ENCODE results near the gene MAN1C1.

The MAN1C1 gene

DNA sequence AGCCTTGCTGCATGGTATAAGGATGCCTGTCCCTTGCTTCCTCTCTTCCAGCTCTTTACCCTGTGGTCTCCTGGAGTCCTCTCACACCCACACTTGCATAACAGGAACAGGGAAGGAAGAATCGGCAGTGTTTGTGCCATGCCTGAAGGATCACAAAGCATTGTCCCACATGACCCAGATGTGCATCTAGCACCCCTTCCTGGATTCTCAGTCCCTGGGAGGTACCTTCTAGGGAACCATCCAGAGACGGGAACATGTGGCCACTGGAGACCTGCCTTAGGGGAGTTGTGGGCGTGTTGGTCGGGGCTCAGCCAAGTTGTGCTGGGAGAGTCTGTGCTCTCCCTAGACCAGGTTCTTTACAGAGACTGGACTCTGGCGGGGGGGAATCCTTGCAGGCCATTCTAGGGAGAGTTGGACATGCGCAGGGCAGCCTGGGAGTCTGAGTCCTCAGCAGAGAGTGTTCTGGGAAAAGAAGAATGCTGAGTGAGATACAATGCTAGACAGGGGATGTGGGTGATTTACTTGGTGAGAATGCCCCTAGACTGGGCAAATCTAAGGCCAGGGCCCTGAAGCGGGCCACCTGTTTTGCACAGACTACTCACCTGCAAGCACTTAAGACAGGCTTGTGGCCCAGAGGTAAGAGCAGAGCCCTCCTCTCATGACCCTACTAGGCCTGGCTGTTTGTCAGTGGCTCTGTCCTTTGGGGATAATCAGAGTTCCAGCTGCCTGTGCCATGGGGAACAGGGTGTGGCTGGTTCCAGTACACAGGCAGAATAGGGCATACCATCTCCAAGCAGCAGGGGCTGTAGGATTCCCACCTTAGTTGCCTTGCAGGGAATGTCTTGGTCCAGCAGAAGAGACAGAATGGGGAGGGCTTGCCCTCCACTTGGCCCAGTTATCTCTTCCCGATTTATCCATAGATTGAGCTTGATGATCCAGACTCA, 89.8 kb downstream of the MAN1C1 start:
- TF ChIP-seq, protein P1, sequence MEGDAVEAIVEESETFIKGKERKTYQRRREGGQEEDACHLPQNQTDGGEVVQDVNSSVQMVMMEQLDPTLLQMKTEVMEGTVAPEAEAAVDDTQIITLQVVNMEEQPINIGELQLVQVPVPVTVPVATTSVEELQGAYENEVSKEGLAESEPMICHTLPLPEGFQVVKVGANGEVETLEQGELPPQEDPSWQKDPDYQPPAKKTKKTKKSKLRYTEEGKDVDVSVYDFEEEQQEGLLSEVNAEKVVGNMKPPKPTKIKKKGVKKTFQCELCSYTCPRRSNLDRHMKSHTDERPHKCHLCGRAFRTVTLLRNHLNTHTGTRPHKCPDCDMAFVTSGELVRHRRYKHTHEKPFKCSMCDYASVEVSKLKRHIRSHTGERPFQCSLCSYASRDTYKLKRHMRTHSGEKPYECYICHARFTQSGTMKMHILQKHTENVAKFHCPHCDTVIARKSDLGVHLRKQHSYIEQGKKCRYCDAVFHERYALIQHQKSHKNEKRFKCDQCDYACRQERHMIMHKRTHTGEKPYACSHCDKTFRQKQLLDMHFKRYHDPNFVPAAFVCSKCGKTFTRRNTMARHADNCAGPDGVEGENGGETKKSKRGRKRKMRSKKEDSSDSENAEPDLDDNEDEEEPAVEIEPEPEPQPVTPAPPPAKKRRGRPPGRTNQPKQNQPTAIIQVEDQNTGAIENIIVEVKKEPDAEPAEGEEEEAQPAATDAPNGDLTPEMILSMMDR (IDR thresholded peaks at IDR 0.05; ENCODE audit: extremely low read depth, missing control alignments), result no peak
- DNase-seq (ENCODE audit: low spot score), result no peak

DNA sequence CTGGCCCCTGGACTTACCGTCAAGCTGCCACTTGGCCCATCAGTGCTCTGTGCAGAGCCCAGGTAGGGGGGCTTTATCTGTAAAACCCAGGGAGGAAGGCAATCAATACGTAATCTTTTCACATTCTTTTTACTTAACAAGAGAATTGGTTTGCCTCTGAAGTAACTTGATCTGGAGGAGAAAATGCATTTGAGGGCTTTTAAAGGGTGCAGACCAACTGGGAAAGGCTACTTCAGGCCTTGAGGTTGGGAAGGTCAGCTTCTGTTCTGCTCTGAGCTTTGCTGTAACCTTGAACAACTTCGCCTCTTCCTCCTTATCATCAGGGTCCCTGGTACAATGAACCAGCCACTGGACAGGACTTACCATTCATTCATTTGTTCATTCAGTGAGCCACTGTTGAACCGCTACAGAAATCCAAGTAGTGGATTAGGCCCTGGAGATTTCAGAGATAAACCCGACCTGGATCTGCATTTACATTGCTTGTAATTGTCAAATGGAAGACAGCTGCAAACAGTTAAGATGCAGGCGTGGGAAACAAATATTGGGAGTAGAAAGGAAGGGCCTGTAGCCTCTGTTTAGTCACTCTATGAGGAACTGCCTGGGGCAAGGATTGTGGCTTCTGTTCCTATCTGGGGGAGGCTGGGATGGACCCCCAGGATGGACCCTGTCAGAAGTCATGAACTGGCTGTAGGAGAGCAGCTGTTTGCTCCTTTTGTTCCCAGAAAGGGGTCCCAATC, 90.9 kb downstream of the MAN1C1 start:
- TF ChIP-seq, protein P1 (IDR thresholded peaks at IDR 0.05; ENCODE audit: extremely low read depth, missing control alignments), result no peak
- DNase-seq (ENCODE audit: low spot score), result no peak

- TF ChIP-seq, protein P1 (IDR thresholded peaks at IDR 0.05; ENCODE audit: extremely low read depth, missing control alignments), result no peak
- DNase-seq (ENCODE audit: low spot score), result no peak
These were observed 94.2 kb downstream of the MAN1C1 start for GRCh38 chr1:25710583-25711347.

GRCh38 chr1:25711555-25712298, 95.1 kb downstream of the MAN1C1 start:
- no peak for DNase-seq (ENCODE audit: low spot score)
- TF ChIP-seq, protein P1 (IDR thresholded peaks at IDR 0.05; ENCODE audit: extremely low read depth, missing control alignments), result no peak

DNA sequence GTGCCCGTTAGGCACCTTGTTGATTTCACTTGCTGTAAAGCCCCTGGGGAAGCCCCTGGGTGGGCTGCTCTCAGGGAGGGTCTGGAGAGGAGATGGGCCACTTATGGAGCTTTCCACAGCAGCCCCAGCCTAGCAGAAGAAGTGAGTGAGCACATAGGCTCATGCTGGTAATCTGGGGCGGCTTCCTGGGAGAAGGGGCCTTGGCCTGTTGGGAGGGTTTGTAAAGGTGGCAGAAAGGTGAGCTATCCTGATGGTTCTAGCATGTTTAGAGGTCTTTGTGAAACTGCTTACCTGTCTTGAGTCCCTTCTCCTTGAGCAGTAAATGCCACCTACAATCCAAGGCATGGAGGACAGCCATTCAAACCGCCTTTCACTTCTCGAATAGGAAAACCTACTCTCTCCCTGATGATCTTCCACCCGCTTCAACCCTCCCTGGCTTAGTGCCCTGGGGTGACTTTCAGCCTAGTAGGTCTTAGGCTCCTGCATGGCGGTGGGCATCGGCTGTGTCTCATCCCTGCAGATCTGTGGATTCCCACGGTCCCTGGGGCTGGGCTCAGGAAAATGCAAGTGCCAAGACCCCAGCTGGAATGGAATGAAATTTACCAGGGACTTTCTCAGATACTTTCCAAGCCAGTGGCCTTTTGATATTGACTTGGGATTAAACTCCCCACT, 95.8 kb downstream of the MAN1C1 start:
- DNase-seq (ENCODE audit: low spot score), result no peak
- TF ChIP-seq, protein P1 (IDR thresholded peaks at IDR 0.05; ENCODE audit: extremely low read depth, missing control alignments), result no peak

DNA sequence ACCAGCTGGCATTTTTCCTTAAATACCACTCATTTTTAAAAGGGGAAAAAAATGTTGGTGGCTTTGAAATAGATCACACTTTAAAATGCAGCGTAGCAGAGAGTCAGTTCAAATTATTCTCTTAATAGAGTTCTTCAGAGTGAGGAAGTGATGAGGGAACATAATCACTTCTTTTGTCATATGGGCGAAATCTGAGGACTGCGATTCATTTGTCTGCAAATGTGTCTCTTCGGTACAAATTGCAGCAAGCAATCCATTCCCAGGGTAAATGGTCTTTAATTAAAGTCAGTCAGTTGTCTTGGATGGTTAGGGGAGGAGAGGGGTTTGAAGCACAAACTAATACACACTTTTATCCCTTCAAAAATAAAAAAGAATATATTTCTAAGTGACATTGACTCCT, 97.4 kb downstream of the MAN1C1 start:
- TF ChIP-seq, protein P1 (IDR thresholded peaks at IDR 0.05; ENCODE audit: extremely low read depth, missing control alignments), result no peak
- DNase-seq (ENCODE audit: low spot score), result no peak

Measured in GM20000 (cell line).